Measurements from ENCODE around the gene SLC38A2.

GRCh38 chr12:46366771-46367170, 5.8 kb downstream of the SLC38A2 start:
- no peak for TF ChIP-seq CTCF (IDR thresholded peaks at IDR 0.05)
- no peak for TF ChIP-seq EZH2 (IDR thresholded peaks at IDR 0.05)
- no peak for TF ChIP-seq EZH2phosphoT487 (IDR thresholded peaks at IDR 0.05)

All from neural progenitor cell (in vitro differentiated cells).